ENCODE measurements around the gene RTN3.

- TF ChIP-seq CTCF (IDR thresholded peaks at IDR 0.05) (no peak), EZH2phosphoT487 (IDR thresholded peaks at IDR 0.05) (no peak), EZH2 (IDR thresholded peaks at IDR 0.05) (no peak)
Observed at GRCh38 chr11:63673579-63673978, 7.7 kb upstream of the RTN3 start.

Measured in neural progenitor cell (in vitro differentiated cells).